BE2C (cell line): Measurements from ENCODE around the gene HEBP1.
A peak's percentile ranks its signal among the peaks of the same experiment; 100 is the strongest.

Experiments used
- DNase-seq: peaks from one replicate; pipeline ENCODE4 v3.0.0-alpha.2; 2020
- H3K27me3 ChIP-seq: fragments of 250-450 bp; sonication (Bioruptor Pico); 2 replicates; pipeline ENCODE4 v1.5.1; 2020; ENCODE audit warnings: mild to moderate bottlenecking
- H3K36me3 ChIP-seq: fragments of 250-450 bp; sonication (Bioruptor Pico); 2 replicates; pipeline ENCODE4 v1.5.1; 2020; ENCODE audit warnings: mild to moderate bottlenecking
- H3K4me1 ChIP-seq: fragments of 250-450 bp; sonication (Bioruptor Pico); 2 replicates; pipeline ENCODE4 v1.5.1; 2020
- H3K4me3 ChIP-seq: 2 replicates; pipeline ENCODE4 v1.5.1; 2011; ENCODE audit warnings: low read depth, low read length
- H3K9me3 ChIP-seq: fragments of 250-450 bp; sonication (Bioruptor Pico); 2 replicates; pipeline ENCODE4 v1.5.1; 2020
- CTCF ChIP-seq: IDR thresholded peaks from 2 replicates; pipeline ENCODE4 v1.5.1; 2012; ENCODE audit warnings: mild to moderate bottlenecking, low read depth, low read length

The HEBP1 gene

GRCh38 chr12:12982331-12982730 lies 17.7 kb downstream of the HEBP1 start:
- Histone ChIP-seq H3K4me3 (no peak overlapping the region), H3K36me3 (no peaks in the 10 kb centered on the region), H3K4me1 (no peaks in the 10 kb centered on the region), H3K9me3 (no peaks in the 10 kb centered on the region), H3K27me3 (no peaks in the 10 kb centered on the region)
- TF ChIP-seq CTCF = no peak
- DNase-seq = no peak

- no peaks in the 10 kb centered on the region for H3K4me1 ChIP-seq
- TF ChIP-seq CTCF = no peak
- no peaks in the 10 kb centered on the region for H3K27me3 ChIP-seq
- no peaks in the 10 kb centered on the region for H3K9me3 ChIP-seq
- H3K4me3 ChIP-seq = no peak overlapping the region
- DNase-seq = no peak
- no peaks in the 10 kb centered on the region for H3K36me3 ChIP-seq
Measured at GRCh38 chr12:12979731-12980259, 20.3 kb downstream of the HEBP1 start.

GRCh38 chr12:12979126-12979525 lies 20.9 kb downstream of the HEBP1 start:
- no peaks in the 10 kb centered on the region for H3K36me3 ChIP-seq
- TF ChIP-seq CTCF = no peak
- no peak overlapping the region for H3K4me3 ChIP-seq
- no peaks in the 10 kb centered on the region for H3K4me1 ChIP-seq
- H3K27me3 ChIP-seq = no peaks in the 10 kb centered on the region
- no peaks in the 10 kb centered on the region for H3K9me3 ChIP-seq
- no peak for DNase-seq

- H3K4me3 ChIP-seq = no peak overlapping the region
- TF ChIP-seq CTCF = no peak
- H3K27me3 ChIP-seq = no peaks in the 10 kb centered on the region
- H3K4me1 ChIP-seq = no peaks in the 10 kb centered on the region
- no peaks in the 10 kb centered on the region for H3K36me3 ChIP-seq
- no peak for DNase-seq
- H3K9me3 ChIP-seq = no peaks in the 10 kb centered on the region; the same call in 1 of the 2 replicates
Measured at GRCh38 chr12:12977231-12977630, 22.8 kb downstream of the HEBP1 start.

- no peak overlapping the region for H3K4me3 ChIP-seq
- TF ChIP-seq CTCF = no peak
- no peaks in the 10 kb centered on the region for H3K36me3 ChIP-seq
- no peaks in the 10 kb centered on the region for H3K4me1 ChIP-seq
- H3K27me3 ChIP-seq = no peaks in the 10 kb centered on the region
- no peak for DNase-seq
- H3K9me3 ChIP-seq = no peaks in the 10 kb centered on the region; the same call in 1 of the 2 replicates
Measured at GRCh38 chr12:12976366-12976765, 23.7 kb downstream of the HEBP1 start.

GRCh38 chr12:12975322-12976077 lies 24.6 kb downstream of the HEBP1 start:
- Histone ChIP-seq H3K36me3 (no peaks in the 10 kb centered on the region), H3K4me3 (no peak overlapping the region), H3K9me3 (no peaks in the 10 kb centered on the region; the same call in 1 of the 2 replicates), H3K27me3 (no peaks in the 10 kb centered on the region), H3K4me1 (no peaks in the 10 kb centered on the region)
- DNase-seq = peak; percentile 23
- peak; percentile 52 for TF ChIP-seq CTCF
